Panc1 (cell line): ENCODE data around the gene AHCYL1. TPM values are rescaled to one million over a fixed set of nuclear protein-coding genes. Genes with fewer than 3 reads are reported as not detected.

Experiments used
- ATAC-seq: fragments of 200-7000 bp; cut with Tn5 transposase; 2 replicates; pipeline ENCODE4 v1.9.1; 2020; ENCODE audit warnings: mild to moderate bottlenecking, moderate library complexity
- BruUV-seq: library from RNA; stranded (reverse); fragments of 400-500 nt; replicated peaks from 2 replicates; lab custom pipeline; 2021; lab: Mats Ljungman, UMichigan
- CTCF ChIA-PET: fragments of 300-600 bp; sonication (Branson Sonifier 250); formaldehyde crosslinking; loops from one replicate; lab custom pipeline; 2022; ENCODE audit warnings: antibody characterized with exemption; lab: Charles Lee
- POLR2A ChIA-PET: fragments of 300-600 bp; sonication (Branson Sonifier 250); formaldehyde crosslinking; loops from one replicate; lab custom pipeline; 2022; ENCODE audit warnings: antibody characterized with exemption; lab: Charles Lee
- DNase-seq: peaks from one replicate; pipeline ENCODE4 v3.0.0-alpha.2; 2010; ENCODE audit warnings: low read depth, low spot score
- H3K27ac ChIP-seq: 2 replicates; pipeline ENCODE4 v1.5.1; 2011; ENCODE audit warnings: mild to moderate bottlenecking, low read length, inconsistent platforms
- H3K27me3 ChIP-seq: fragments of 200-500 bp; sonication (Bioruptor generic); 2 replicates; pipeline ENCODE4 v1.6.0; 2014; ENCODE audit warnings: low read length, inconsistent platforms; ENCODE audit not compliant: control insufficient read depth, insufficient read depth
- H3K36me3 ChIP-seq: fragments of 200-500 bp; sonication (Bioruptor generic); 2 replicates; pipeline ENCODE4 v1.5.1; 2014; ENCODE audit warnings: inconsistent platforms, mild to moderate bottlenecking, low read length, moderate library complexity; ENCODE audit not compliant: control insufficient read depth, insufficient read depth
- H3K4me1 ChIP-seq: 2 replicates; pipeline ENCODE4 v1.5.1; 2011; ENCODE audit warnings: inconsistent platforms, mild to moderate bottlenecking, low read length, moderate library complexity; ENCODE audit not compliant: control insufficient read depth, insufficient read depth
- H3K4me3 ChIP-seq, 2 experiments: 2 replicates each; pipeline ENCODE4 v1.5.1; 2011 to 2012; ENCODE audit warnings: low read depth in 2 of 2, low read length in 2 of 2, mild to moderate bottlenecking in 2 of 2, inconsistent platforms in 1 of 2, moderate library complexity in 1 of 2
- H3K9me3 ChIP-seq: fragments of 200-500 bp; sonication (Bioruptor generic); 2 replicates; pipeline ENCODE4 v1.5.1; 2014; ENCODE audit warnings: low read depth, mild to moderate bottlenecking, inconsistent platforms, low read length, moderate library complexity; ENCODE audit not compliant: control insufficient read depth, insufficient read depth
- POLR2AphosphoS5 ChIP-seq: IDR thresholded peaks from 2 replicates; pipeline ENCODE4 v1.6.1; 2012; ENCODE audit warnings: mild to moderate bottlenecking, low read depth, low read length, moderate library complexity
- SIN3A ChIP-seq: IDR thresholded peaks from 2 replicates; pipeline ENCODE4 v1.6.1; 2012; ENCODE audit warnings: low read depth, mild to moderate bottlenecking, low read length, moderate library complexity, borderline replicate concordance; ENCODE audit not compliant: insufficient read depth
- TCF7L2 ChIP-seq: IDR thresholded peaks from 2 replicates; pipeline ENCODE4 v1.6.1; 2011; ENCODE audit warnings: mild to moderate bottlenecking, low read depth, low read length, inconsistent platforms
- in situ Hi-C: cut with HindIII; loops from 2 replicates; pipeline ENCODE4 v1.10.0; 2016; ENCODE audit warnings: low sequenced_read_pairs, low pct_unique_long_range_greater_than_20kb
- intact Hi-C: fragments of 100-400 bp; cut with micrococcal nuclease; formaldehyde crosslinking; loops from one replicate; pipeline ENCODE4 v1.10.0; 2022; ENCODE audit not compliant: unreplicated experiment
- total RNA-seq: library from RNA; stranded (reverse); gene quantifications from one replicate; pipeline ENCODE4 v1.2.1, GENCODE V29; 2021; ENCODE audit not compliant: unreplicated experiment
- TF ChIP-seq, protein P1 (sequence below): fragments of 450-650 bp; IDR thresholded peaks from 2 replicates; pipeline ENCODE4 v1.5.1; 2017; ENCODE audit warnings: mild to moderate bottlenecking
- TF ChIP-seq, protein P2 (sequence below), 2 experiments: IDR thresholded peaks; 2 replicates each; pipeline ENCODE4 v1.6.1; 2011 to 2012; ENCODE audit warnings: low read depth in 2 of 2, control low read depth in 1 of 2, low read length in 1 of 2, mild to moderate bottlenecking in 1 of 2, moderate library complexity in 1 of 2; ENCODE audit not compliant: insufficient read depth in 1 of 2

The AHCYL1 gene
- total RNA-seq, 1 experiment from 2014 or later = 174 TPM

DNA sequence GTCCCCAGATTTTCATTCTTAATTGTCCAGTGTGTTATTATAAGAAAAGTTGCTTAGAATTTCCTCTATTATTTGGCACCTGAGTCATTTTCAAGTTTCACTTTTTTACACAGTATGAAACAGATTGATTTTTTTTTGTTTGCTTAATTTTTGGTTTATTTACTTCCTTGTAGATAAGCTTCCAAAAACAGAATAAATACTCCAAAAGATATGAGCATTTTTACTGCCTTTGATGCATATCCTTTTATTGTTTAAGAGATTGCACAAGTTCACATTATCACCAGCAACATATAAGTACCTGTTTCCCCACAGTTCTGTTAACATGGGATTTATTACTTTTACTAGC is 36.3 kb upstream of the AHCYL1 start:
- TF ChIP-seq, protein P1, sequence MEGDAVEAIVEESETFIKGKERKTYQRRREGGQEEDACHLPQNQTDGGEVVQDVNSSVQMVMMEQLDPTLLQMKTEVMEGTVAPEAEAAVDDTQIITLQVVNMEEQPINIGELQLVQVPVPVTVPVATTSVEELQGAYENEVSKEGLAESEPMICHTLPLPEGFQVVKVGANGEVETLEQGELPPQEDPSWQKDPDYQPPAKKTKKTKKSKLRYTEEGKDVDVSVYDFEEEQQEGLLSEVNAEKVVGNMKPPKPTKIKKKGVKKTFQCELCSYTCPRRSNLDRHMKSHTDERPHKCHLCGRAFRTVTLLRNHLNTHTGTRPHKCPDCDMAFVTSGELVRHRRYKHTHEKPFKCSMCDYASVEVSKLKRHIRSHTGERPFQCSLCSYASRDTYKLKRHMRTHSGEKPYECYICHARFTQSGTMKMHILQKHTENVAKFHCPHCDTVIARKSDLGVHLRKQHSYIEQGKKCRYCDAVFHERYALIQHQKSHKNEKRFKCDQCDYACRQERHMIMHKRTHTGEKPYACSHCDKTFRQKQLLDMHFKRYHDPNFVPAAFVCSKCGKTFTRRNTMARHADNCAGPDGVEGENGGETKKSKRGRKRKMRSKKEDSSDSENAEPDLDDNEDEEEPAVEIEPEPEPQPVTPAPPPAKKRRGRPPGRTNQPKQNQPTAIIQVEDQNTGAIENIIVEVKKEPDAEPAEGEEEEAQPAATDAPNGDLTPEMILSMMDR = no peak
- TF ChIP-seq POLR2AphosphoS5 (no peak), TCF7L2 (peak; percentile 98)
- TF ChIP-seq, protein P2, sequence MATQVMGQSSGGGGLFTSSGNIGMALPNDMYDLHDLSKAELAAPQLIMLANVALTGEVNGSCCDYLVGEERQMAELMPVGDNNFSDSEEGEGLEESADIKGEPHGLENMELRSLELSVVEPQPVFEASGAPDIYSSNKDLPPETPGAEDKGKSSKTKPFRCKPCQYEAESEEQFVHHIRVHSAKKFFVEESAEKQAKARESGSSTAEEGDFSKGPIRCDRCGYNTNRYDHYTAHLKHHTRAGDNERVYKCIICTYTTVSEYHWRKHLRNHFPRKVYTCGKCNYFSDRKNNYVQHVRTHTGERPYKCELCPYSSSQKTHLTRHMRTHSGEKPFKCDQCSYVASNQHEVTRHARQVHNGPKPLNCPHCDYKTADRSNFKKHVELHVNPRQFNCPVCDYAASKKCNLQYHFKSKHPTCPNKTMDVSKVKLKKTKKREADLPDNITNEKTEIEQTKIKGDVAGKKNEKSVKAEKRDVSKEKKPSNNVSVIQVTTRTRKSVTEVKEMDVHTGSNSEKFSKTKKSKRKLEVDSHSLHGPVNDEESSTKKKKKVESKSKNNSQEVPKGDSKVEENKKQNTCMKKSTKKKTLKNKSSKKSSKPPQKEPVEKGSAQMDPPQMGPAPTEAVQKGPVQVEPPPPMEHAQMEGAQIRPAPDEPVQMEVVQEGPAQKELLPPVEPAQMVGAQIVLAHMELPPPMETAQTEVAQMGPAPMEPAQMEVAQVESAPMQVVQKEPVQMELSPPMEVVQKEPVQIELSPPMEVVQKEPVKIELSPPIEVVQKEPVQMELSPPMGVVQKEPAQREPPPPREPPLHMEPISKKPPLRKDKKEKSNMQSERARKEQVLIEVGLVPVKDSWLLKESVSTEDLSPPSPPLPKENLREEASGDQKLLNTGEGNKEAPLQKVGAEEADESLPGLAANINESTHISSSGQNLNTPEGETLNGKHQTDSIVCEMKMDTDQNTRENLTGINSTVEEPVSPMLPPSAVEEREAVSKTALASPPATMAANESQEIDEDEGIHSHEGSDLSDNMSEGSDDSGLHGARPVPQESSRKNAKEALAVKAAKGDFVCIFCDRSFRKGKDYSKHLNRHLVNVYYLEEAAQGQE (IDR thresholded peaks at IDR 0.05; ENCODE audit: insufficient read depth in 1 of 2, low read depth in 2 of 2, low read length in 1 of 2) = no peak
- peak overlapping the region; percentile 95 for H3K27ac ChIP-seq
- ATAC-seq (peak; percentile 37; the same call in 1 of the 2 replicates), DNase-seq (no peak)
- no peaks in the 10 kb centered on the region for H3K27me3 ChIP-seq
- H3K36me3 ChIP-seq = no peaks in the 10 kb centered on the region
- no peaks in the 10 kb centered on the region for H3K9me3 ChIP-seq
- in situ Hi-C loops = no loop called here
- BruUV-seq = no TSS peak
- ChIA-PET CTCF (no interaction called here), POLR2A (no interaction called here)
- H3K4me1 ChIP-seq = peaks cover 14% of the 10 kb centered on the region
- H3K4me3 ChIP-seq = no peak overlapping the region
- intact Hi-C loops = no loop called here

DNA sequence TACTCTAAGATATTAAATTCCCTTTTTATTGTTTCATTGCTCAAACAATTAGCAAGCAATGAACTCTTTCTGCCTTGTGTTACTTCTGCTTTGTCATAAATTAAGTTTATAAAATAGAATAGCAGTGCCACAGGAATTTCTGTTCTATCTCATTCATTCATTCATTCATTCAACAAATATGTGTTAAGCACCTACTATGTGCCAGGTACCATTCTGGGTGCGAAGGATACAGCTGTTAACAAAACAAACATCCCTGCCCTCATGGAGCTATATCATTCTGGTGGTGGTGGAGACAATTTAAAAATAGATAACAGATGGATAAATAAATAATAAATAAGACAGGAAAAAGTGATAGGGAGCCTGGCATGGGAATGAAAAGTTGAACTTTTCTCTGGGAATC is 34.5 kb upstream of the AHCYL1 start:
- DNase-seq (no peak), ATAC-seq (no peak)
- intact Hi-C loops = no loop called here
- ChIA-PET POLR2A (no interaction called here), CTCF (no interaction called here)
- no peak for TF ChIP-seq SIN3A
- no peak for TF ChIP-seq TCF7L2
- TF ChIP-seq, protein P2 (IDR thresholded peaks at IDR 0.05; ENCODE audit: insufficient read depth in 1 of 2, low read depth in 2 of 2, low read length in 1 of 2) = no peak
- TF ChIP-seq POLR2AphosphoS5 = no peak
- TF ChIP-seq, protein P1 = no peak
- H3K4me1 ChIP-seq = peaks cover 14% of the 10 kb centered on the region
- no peaks in the 10 kb centered on the region for H3K36me3 ChIP-seq
- no peaks in the 10 kb centered on the region for H3K27me3 ChIP-seq
- H3K27ac ChIP-seq = peak overlapping the region; percentile 95
- no TSS peak for BruUV-seq
- H3K4me3 ChIP-seq = no peak overlapping the region
- in situ Hi-C loops = no loop called here
- H3K9me3 ChIP-seq = 0 out of 2 replicates have a peak, but pooled peaks cover 3% of the 10 kb centered on the region
